Umbilical cord (tissue), 2 donors: ENCODE measurements around the gene PCDHA12. TPM values are rescaled to one million over a fixed set of nuclear protein-coding genes. Genes with fewer than 3 reads are reported as not detected.
"Not testable (repeated sequence)": the region's sequence is repeated elsewhere in the genome, so short reads cannot be mapped to it uniquely, and the experiment has no call there.

Source experiments
- DNase-seq: peaks from one replicate; pipeline ENCODE4 v3.0.0-alpha.2; 2015; ENCODE audit warnings: low spot score
- total RNA-seq: library from RNA; depleted of rRNA; stranded (reverse); fragments of >200 nt; gene quantifications from one replicate; pipeline ENCODE4 v1.2.3, GENCODE V29; 2014; ENCODE audit warnings: low replicate concordance; ENCODE audit not compliant: insufficient read depth

PCDHA12 gene
- total RNA-seq, 1 donor from 2014 or later, result 2.9 TPM

- no peak for DNase-seq
Measured at GRCh38 chr5:140857987-140858240, 17.2 kb upstream of the PCDHA12 start.

DNA sequence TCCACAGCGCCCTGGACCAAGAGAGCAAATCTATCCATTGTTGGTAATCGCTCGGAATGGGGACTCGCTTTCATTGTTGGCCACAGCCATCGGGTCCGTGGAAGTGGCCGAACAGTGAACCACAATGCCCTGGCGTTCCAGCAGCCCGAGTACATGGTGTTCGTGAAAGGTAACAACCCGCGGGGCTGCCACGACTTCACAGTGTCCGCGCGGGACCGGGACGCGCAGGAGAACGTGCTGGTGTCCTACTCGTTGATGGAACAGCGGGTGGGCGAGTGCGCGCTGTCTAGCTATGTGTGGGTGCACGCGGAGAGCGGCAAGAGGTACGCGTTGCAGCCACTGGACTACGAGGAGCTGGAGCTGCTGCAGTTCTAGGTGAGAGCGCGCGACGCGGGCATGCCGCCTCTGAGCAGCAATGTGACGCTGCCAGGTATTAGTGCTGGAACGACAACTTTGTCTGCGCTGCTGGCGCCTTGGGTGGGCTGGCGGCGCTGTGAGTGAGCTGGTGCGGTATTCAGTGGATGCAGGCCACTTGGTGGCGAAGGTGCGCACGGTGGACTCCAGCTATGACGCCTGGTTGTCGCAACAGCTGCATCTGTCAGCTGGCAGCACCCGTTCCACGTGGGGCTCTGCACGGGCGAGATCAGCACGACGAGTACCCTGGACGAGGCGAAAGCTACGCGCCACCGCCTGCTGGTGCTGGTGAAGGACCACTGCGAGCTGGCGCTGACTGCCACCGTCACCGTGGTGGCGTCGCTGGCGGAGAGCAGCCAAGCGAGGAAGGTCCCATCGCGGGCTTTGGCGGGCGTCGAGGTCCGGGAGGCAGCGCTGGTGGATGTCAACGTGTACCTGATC lies 12.4 kb upstream of the PCDHA12 start:
- no peak for DNase-seq

DNA sequence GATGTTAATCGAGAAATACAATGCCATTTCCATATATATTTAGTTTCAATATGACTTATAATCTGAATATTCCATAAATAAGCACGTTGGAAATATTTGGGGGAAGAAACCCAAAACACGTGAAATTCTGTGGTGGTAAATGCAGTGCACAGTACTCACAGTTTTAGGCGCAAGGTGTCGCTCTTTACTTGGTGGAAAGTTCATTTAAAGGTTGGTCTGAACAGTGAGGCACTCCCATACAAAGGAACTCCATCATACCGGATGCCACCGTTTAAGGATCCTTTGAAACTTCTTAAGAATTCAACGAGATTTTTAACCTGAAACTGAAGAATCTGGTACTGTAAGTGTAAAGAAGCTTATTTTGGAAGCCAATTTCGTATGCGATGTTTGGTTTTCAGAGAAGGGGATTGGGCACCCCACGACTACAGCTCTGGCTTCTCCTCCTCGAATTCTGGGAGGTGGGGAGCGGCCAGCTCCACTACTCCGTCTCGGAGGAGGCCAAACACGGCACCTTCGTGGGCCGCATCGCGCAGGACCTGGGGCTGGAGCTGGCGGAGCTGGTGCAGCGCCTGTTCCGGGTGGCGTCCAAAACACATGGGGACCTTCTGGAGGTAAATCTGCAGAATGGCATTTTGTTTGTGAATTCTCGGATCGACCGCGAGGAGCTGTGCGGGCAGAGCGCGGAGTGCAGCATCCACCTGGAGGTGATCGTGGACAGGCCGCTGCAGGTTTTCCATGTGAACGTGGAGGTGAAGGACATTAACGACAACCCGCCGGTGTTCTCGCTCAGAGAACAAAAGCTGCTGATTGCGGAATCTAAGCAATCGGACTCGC lies 6.2 kb upstream of the PCDHA12 start, which contains the start of gene PCDHA11:
Gene PCDHA11 (plus strand): TSS at position 237 of the 834 bp plus-strand sequence. CDS start 147 bp downstream, at position 384.
- no peak for DNase-seq

GRCh38 chr5:140869555-140869886 lies 5.6 kb upstream of the PCDHA12 start:
- DNase-seq, result no peak

DNA sequence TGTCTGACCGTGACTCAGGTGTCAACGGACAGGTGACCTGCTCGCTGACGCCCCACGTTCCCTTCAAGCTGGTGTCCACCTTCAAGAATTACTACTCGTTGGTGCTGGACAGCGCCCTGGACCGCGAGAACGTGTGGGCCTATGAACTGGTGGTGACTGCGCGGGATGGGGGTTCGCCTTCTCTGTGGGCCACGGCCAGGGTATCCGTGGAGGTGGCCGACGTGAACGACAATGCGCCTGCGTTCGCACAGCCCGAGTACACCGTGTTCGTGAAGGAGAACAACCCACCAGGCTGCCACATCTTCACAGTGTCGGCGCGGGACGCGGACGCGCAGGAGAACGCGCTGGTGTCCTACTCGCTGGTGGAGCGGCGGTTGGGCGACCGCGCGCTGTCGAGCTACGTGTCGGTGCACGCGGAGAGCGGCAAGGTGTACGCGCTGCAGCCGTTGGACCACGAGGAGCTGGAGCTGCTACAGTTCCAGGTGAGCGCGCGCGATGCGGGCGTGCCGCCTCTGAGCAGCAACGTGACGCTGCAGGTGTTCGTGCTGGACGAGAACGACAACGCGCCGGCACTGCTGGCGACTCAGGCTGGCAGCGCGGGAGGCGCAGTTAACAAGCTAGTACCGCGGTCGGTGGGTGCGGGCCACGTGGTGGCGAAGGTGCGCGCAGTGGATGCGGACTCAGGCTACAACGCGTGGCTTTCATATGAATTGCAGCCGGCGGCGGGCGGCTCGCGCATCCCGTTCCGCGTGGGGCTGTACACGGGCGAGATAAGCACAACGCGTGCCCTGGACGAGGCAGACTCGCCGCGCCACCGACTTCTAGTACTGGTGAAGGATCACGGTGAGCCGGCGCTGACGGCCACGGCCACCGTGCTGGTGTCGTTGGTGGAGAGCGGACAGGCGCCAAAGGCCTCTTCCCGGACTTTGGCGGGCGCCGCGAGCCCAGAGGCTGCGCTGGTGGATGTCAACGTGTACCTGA lies 4.6 kb upstream of the PCDHA12 start:
- DNase-seq, result no peak

- not testable (repeated sequence) for DNase-seq
Measured at GRCh38 chr5:140876541-140877261, 1.6 kb downstream of the PCDHA12 start.

DNA sequence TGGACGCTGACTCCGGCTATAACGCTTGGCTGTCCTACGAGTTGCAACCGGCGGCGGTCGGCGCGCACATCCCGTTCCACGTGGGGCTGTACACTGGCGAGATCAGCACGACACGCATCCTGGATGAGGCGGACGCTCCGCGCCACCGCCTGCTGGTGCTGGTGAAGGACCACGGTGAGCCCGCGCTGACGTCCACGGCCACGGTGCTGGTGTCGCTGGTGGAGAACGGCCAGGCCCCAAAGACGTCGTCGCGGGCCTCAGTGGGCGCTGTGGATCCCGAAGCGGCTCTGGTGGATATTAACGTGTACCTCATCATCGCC lies 2.1 kb downstream of the PCDHA12 start:
- DNase-seq, result no peak

GRCh38 chr5:140881889-140882590 lies 6.9 kb downstream of the PCDHA12 start, which contains the start of gene PCDHA13:
PCDHA13 (plus strand) TSS chr5:140882124; CDS start chr5:140882269, 145 bp downstream.
- DNase-seq, result peak; percentile 5

DNA sequence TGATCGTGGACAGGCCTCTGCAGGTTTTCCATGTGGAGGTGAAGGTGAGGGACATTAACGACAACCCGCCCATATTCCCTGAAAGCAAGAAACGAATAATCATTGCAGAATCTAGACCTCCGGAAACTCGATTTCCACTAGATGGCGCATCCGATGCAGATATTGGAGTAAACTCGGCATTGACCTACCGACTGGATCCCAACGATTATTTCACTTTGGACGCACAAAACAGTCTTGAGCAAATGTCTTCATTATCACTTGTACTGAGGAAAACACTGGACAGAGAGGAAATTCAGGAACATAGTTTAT lies 7.4 kb downstream of the PCDHA12 start:
- DNase-seq, result peak; percentile 1

GRCh38 chr5:140883373-140883772 lies 8.3 kb downstream of the PCDHA12 start:
- no peak for DNase-seq

- no peak for DNase-seq
Measured at GRCh38 chr5:140883927-140884697, 9.0 kb downstream of the PCDHA12 start.

DNA sequence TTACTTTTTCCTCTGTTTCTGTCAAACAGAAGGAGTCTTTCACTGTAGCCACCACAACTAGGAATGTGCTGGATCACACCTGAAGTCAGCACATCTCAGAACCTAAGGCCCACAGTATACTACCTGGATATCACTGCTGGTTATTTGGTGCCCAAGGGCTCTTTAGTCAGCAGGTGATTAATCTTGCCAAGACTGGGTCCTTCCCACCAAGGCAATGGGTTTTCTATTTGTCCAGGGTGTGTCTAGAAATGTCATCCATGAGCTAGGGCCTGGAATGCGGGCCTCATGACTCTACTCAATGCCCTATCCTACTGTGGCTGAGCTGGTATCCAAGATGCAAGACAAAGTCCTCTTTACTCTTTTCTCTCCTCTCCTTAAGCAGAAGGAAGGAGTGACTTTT lies 41.2 kb downstream of the PCDHA12 start:
- DNase-seq, result no peak

- no peak for DNase-seq
Measured at GRCh38 chr5:140923601-140924000, 48.5 kb downstream of the PCDHA12 start.

GRCh38 chr5:140925806-140926442 lies 50.8 kb downstream of the PCDHA12 start, which contains the start of gene PCDHAC1:
PCDHAC1 (plus strand) TSS chr5:140926299; CDS start chr5:140926893, 594 bp downstream.
- no peak for DNase-seq

- DNase-seq, result peak; percentile 71
Measured at GRCh38 chr5:140926443-140927227, 51.5 kb downstream of the PCDHA12 start.

- no peak for DNase-seq
Measured at GRCh38 chr5:140927228-140927573, 52.1 kb downstream of the PCDHA12 start.
